HEK293 (cell line): Measurements from ENCODE around the gene CCDC13.

ENCODE experiments used
- CTCF ChIA-PET: fragments of 350-600 bp; formaldehyde crosslinking; extraction: SDS; loops from one replicate; lab custom pipeline; 2021; ENCODE audit warnings: antibody characterized with exemption; lab: Yijun Ruan, JAX
- POLR2A ChIA-PET: fragments of 300-600 bp; formaldehyde crosslinking; extraction: SDS; loops from one replicate; lab custom pipeline; 2020; ENCODE audit warnings: antibody characterized with exemption, inconsistent platforms; lab: Yijun Ruan, JAX
- H3K27ac ChIP-seq: fragments of 200-500 bp; sonication (Bioruptor generic); 2 replicates; pipeline ENCODE4 v1.5.1; 2014; ENCODE audit warnings: low read depth, low read length, control low read depth, inconsistent platforms; ENCODE audit errors: extremely low read depth
- H3K36me3 ChIP-seq, 2 experiments: fragments of 200-500 bp in 1 of 2; sonication (Bioruptor generic) in 1 of 2; 1 replicate in 1 of 2; 2 replicates in 1 of 2; pipeline ENCODE4 v1.5.1; 2014 to 2017; ENCODE audit warnings: inconsistent platforms in 2 of 2, low read length in 2 of 2; ENCODE audit not compliant: control insufficient read depth in 2 of 2, insufficient read depth in 1 of 2
- H3K4me1 ChIP-seq: fragments of 200-500 bp; sonication (Bioruptor generic); 2 replicates; pipeline ENCODE4 v1.5.1; 2014; ENCODE audit warnings: mild to moderate bottlenecking, low read length, inconsistent platforms; ENCODE audit not compliant: control insufficient read depth, insufficient read depth
- H3K4me3 ChIP-seq: 2 replicates; pipeline ENCODE4 v1.5.1; 2011; ENCODE audit warnings: low read depth, mild to moderate bottlenecking, control low read depth, low read length, moderate library complexity
- H3K9me3 ChIP-seq: fragments of 200-500 bp; sonication (Bioruptor generic); 2 replicates; pipeline ENCODE4 v1.5.1; 2014; ENCODE audit warnings: low read depth, low read length, inconsistent platforms; ENCODE audit not compliant: control insufficient read depth, insufficient read depth
- REPIN1 ChIP-seq: fragments of 450-650 bp; formaldehyde crosslinking; IDR thresholded peaks from 2 replicates; pipeline ENCODE4 v1.5.1; 2017; ENCODE audit warnings: missing biosample characterization, missing genetic modification characterization, low read depth
- TCF7L2 ChIP-seq: IDR thresholded peaks from 2 replicates; pipeline ENCODE4 v1.6.1; 2011; ENCODE audit warnings: low read depth, mild to moderate bottlenecking, inconsistent platforms, low read length, moderate library complexity, borderline replicate concordance
- ZBTB7A ChIP-seq: fragments of 450-650 bp; formaldehyde crosslinking; IDR thresholded peaks from 2 replicates; pipeline ENCODE4 v1.5.1; 2016; ENCODE audit warnings: low read depth, missing biosample characterization, missing genetic modification characterization
- ZNF121 ChIP-seq: fragments of 450-650 bp; formaldehyde crosslinking; IDR thresholded peaks from 2 replicates; pipeline ENCODE4 v1.5.1; 2016; ENCODE audit warnings: missing biosample characterization, missing genetic modification characterization
- ZNF16 ChIP-seq: fragments of 450-650 bp; formaldehyde crosslinking; IDR thresholded peaks from 2 replicates; pipeline ENCODE4 v1.5.1; 2016; ENCODE audit warnings: low read depth, missing biosample characterization, missing genetic modification characterization
- ZNF175 ChIP-seq: fragments of 450-650 bp; formaldehyde crosslinking; IDR thresholded peaks from 2 replicates; pipeline ENCODE4 v1.5.1; 2016; ENCODE audit warnings: missing biosample characterization, missing genetic modification characterization
- ZNF571 ChIP-seq: fragments of 450-650 bp; formaldehyde crosslinking; IDR thresholded peaks from 2 replicates; pipeline ENCODE4 v1.5.0; 2017; ENCODE audit warnings: missing biosample characterization, missing genetic modification characterization
- ZNF600 ChIP-seq: fragments of 450-650 bp; formaldehyde crosslinking; IDR thresholded peaks from 2 replicates; pipeline ENCODE4 v1.5.1; 2016; ENCODE audit warnings: missing biosample characterization, missing genetic modification characterization
- ZNF658 ChIP-seq: fragments of 450-650 bp; formaldehyde crosslinking; IDR thresholded peaks from 2 replicates; pipeline ENCODE4; 2016; ENCODE audit warnings: missing biosample characterization, missing genetic modification characterization
- ZNF843 ChIP-seq: fragments of 450-650 bp; formaldehyde crosslinking; IDR thresholded peaks from 2 replicates; pipeline ENCODE4 v1.5.1; 2016; ENCODE audit warnings: missing biosample characterization, missing genetic modification characterization
- TF ChIP-seq, protein P1 (sequence below): fragments of 450-650 bp; formaldehyde crosslinking; IDR thresholded peaks from 2 replicates; pipeline ENCODE4 v1.5.1; 2016; ENCODE audit warnings: missing biosample characterization, missing genetic modification characterization
- TF ChIP-seq, protein P2 (sequence below): fragments of 450-650 bp; formaldehyde crosslinking; IDR thresholded peaks from 2 replicates; pipeline ENCODE4 v1.5.1; 2016; ENCODE audit warnings: missing biosample characterization, missing genetic modification characterization, low read depth
- TF ChIP-seq, protein P3 (sequence below): fragments of 450-650 bp; formaldehyde crosslinking; IDR thresholded peaks from 2 replicates; pipeline ENCODE4 v1.5.1; 2017; ENCODE audit warnings: missing biosample characterization, missing genetic modification characterization
- TF ChIP-seq, protein P4 (sequence below): fragments of 450-650 bp; formaldehyde crosslinking; optimal IDR thresholded peaks from 2 replicates; pipeline ENCODE3; 2016; ENCODE audit warnings: missing biosample characterization, mild to moderate bottlenecking, missing genetic modification characterization

Gene CCDC13

DNA sequence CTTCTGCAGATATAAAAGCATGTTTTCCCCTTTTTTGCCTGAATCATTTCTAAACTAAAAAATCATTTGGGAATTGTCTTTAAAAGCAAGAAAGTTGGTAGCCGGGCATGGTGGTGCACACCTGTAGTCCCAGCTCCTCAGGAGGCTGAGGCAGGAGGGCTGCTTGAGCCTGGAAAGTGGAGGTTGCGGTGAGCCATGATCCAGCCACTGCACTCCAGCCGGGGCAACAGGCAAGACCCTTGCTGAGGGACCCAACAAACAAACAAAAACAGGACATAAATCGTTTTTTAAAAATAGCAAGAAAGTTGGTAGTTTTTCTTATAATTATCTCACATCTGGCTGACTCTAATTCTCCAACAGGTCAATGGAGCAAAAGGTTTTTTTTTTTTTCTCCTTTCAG is 28.7 kb upstream of the CCDC13 start:
- no peak overlapping the region for H3K4me3 ChIP-seq
- CTCF ChIA-PET: no interaction called here

DNA sequence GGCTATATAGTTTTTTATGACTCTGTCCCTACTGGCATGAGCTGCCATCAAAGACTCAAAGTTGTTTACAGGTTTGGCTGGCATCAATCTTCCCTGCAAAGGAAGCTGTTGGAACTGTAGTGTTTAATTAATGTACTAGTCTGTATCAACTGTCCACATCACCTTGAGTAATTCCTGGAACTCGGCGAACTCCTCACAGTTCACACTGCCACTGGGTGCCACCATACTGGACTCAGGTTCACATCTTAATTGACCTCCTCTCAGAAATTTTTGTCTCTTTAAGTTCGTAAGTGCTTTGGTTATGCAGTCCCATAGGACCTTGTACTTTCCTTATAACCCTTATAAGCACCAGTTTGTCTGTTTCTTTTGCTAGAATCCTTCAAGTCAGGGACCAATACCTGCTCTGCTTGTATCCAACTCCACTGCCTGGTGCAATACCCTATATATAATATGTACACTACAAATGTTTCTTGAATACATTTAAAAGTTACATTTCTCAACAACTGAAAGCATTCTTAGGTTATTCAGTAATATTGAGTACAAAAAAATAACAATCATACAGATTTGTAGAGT is 28.1 kb upstream of the CCDC13 start:
- no peak for TF ChIP-seq ZBTB7A (tag by site-specific recombination)
- TF ChIP-seq, protein P1, sequence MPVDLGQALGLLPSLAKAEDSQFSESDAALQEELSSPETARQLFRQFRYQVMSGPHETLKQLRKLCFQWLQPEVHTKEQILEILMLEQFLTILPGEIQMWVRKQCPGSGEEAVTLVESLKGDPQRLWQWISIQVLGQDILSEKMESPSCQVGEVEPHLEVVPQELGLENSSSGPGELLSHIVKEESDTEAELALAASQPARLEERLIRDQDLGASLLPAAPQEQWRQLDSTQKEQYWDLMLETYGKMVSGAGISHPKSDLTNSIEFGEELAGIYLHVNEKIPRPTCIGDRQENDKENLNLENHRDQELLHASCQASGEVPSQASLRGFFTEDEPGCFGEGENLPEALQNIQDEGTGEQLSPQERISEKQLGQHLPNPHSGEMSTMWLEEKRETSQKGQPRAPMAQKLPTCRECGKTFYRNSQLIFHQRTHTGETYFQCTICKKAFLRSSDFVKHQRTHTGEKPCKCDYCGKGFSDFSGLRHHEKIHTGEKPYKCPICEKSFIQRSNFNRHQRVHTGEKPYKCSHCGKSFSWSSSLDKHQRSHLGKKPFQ (tag by site-specific recombination): peak; percentile 88
- H3K36me3 ChIP-seq: no peaks in the 10 kb centered on the region
- no peak overlapping the region for H3K27ac ChIP-seq
- ChIA-PET POLR2A (no interaction called here), CTCF (interaction anchor here (0.6 to 0.7 kb wide), 2 partner anchors 29 to 597 kb away, joined by 3 read pairs; no protein-coding TSS in a partner anchor)
- H3K9me3 ChIP-seq: no peaks in the 10 kb centered on the region
- H3K4me3 ChIP-seq: no peak overlapping the region
- peaks cover 6% of the 10 kb centered on the region for H3K4me1 ChIP-seq

More for the DNA sequence above, 28.7 kb upstream of the CCDC13 start:
- H3K36me3 ChIP-seq: no peaks in the 10 kb centered on the region
- TF ChIP-seq, protein P2, sequence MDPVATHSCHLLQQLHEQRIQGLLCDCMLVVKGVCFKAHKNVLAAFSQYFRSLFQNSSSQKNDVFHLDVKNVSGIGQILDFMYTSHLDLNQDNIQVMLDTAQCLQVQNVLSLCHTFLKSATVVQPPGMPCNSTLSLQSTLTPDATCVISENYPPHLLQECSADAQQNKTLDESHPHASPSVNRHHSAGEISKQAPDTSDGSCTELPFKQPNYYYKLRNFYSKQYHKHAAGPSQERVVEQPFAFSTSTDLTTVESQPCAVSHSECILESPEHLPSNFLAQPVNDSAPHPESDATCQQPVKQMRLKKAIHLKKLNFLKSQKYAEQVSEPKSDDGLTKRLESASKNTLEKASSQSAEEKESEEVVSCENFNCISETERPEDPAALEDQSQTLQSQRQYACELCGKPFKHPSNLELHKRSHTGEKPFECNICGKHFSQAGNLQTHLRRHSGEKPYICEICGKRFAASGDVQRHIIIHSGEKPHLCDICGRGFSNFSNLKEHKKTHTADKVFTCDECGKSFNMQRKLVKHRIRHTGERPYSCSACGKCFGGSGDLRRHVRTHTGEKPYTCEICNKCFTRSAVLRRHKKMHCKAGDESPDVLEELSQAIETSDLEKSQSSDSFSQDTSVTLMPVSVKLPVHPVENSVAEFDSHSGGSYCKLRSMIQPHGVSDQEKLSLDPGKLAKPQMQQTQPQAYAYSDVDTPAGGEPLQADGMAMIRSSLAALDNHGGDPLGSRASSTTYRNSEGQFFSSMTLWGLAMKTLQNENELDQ (tag by site-specific recombination): no peak
- TF ChIP-seq ZNF843 (tag by site-specific recombination) (no peak), ZNF121 (tag by site-specific recombination) (peak; percentile 62; the same call in 1 of the 2 replicates), REPIN1 (tag by site-specific recombination) (no peak)
- TF ChIP-seq, protein P3, sequence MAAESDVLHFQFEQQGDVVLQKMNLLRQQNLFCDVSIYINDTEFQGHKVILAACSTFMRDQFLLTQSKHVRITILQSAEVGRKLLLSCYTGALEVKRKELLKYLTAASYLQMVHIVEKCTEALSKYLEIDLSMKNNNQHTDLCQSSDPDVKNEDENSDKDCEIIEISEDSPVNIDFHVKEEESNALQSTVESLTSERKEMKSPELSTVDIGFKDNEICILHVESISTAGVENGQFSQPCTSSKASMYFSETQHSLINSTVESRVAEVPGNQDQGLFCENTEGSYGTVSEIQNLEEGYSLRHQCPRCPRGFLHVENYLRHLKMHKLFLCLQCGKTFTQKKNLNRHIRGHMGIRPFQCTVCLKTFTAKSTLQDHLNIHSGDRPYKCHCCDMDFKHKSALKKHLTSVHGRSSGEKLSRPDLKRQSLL (tag by site-specific recombination): no peak
- TF ChIP-seq, protein P4, sequence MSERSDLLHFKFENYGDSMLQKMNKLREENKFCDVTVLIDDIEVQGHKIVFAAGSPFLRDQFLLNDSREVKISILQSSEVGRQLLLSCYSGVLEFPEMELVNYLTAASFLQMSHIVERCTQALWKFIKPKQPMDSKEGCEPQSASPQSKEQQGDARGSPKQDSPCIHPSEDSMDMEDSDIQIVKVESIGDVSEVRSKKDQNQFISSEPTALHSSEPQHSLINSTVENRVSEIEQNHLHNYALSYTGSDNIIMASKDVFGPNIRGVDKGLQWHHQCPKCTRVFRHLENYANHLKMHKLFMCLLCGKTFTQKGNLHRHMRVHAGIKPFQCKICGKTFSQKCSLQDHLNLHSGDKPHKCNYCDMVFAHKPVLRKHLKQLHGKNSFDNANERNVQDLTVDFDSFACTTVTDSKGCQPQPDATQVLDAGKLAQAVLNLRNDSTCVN (tag by site-specific recombination): no peak
- no peaks in the 10 kb centered on the region for H3K9me3 ChIP-seq
- H3K4me1 ChIP-seq: peaks cover 6% of the 10 kb centered on the region
- no peak overlapping the region for H3K27ac ChIP-seq
- POLR2A ChIA-PET: no interaction called here

DNA sequence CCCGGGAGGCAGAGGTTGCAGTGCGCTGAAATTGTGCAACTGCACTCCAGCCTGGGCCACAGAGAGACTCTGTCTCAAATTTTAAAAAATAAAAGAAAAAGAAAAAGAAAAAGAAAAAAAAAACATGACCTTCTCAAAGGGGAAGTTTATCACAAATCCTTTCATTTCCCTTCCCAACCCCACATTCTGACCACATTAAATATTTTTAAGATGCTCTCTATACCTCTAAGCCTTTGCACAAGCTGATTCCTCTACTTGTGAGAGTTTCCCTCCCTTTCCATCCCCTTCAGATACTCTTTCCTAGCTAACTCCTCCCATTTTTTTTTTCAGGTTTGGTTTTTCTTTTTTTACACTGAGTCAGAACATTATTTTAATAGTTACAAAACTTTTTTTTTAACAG is 27.2 kb upstream of the CCDC13 start:
- CTCF ChIA-PET: interaction anchor here (0.6 kb wide), 1 partner anchor 252 kb away, joined by 4 read pairs; no protein-coding TSS in a partner anchor
- Histone ChIP-seq H3K9me3 (no peaks in the 10 kb centered on the region), H3K36me3 (no peaks in the 10 kb centered on the region), H3K27ac (no peak overlapping the region), H3K4me1 (peaks cover 6% of the 10 kb centered on the region), H3K4me3 (no peak overlapping the region)
- TF ChIP-seq TCF7L2: no peak
- no peak for TF ChIP-seq ZNF16 (tag by site-specific recombination)
- TF ChIP-seq ZNF175 (tag by site-specific recombination): no peak
- no peak for TF ChIP-seq ZNF658 (tag by site-specific recombination)
- TF ChIP-seq ZNF571 (tag by site-specific recombination): no peak
- TF ChIP-seq ZNF600: no peak
- POLR2A ChIA-PET: no interaction called here
